GM18505 (cell line): ENCODE results near the gene EGFLAM.

Experiments
- ATAC-seq: cut with Tn5 transposase; IDR thresholded peaks from one replicate; pipeline ENCODE4 v1.9.1; 2021; ENCODE audit not compliant: unreplicated experiment
- POLR2A ChIP-seq: IDR thresholded peaks from 4 replicates; pipeline ENCODE4 v1.6.1; 2011; ENCODE audit warnings: borderline replicate concordance; ENCODE audit not compliant: insufficient read depth, insufficient read length; ENCODE audit errors: extremely low read depth

EGFLAM gene

DNA sequence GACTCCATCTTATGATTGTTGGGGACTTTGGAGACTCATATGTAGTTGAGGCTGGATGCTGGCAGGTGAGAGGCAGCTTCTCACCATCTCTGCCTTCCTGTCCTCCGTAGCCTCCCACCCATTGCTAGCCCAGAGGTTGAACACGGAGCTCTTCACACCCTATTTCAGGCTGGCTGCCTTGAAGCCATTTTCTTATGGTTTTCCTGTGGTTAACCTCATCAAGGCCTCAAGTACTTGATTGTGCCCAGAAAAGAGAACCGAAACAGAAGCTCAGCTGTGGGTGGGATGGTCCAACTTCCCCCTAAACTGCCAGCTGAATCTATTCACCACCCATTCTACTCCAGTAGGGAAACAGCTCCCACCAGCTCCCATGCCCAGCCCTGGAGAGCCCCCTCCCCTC lies 195.1 kb downstream of the EGFLAM start:
- ATAC-seq: peak; percentile 97
- no peak for TF ChIP-seq POLR2A

DNA sequence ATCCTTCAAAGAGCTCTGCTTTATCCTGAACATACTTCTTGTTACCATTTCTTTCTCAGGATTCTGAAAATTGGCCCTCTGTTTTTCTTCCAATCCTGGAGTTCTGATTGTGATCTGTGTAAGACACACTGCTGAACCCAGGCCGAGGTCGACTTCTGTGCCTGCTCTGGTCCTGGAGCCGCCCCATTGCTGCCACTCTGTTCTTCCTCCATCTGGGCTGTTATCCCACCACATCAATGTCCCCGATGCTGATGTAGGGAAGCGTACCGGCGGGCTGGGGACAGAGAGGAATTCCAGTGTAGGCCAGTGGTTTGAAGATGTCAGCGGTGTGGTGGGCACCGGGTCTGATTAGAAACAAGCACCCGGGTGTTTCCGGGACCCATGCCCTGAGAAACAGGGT lies 195.6 kb downstream of the EGFLAM start:
- peak; percentile 21 for ATAC-seq

DNA sequence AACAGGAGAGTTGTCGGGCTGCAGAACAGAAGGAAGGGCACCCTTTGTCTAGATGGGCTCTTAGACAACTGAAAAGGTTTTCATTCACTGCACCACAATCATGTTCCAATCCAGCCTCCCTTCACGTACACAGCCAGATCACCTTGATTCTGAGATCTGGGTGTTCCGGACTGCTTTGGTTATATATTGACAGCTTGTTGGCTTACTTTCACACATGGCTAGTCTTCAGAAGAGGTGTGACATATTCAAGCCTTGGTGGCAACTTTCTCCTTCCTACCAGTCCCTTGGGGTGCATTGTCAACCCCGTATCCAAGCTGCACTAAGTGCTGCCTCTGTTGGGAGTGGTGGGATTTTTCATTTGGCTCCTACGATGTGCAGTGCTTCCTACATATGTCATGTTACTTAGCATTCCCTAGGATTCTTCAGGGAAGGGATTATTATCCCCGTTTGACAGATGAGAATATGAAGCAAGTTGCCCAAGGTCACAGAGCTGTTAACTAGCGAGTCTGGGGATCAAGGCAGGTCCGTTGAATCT lies 197.5 kb downstream of the EGFLAM start:
- peak; percentile 40 for ATAC-seq
- no peak for TF ChIP-seq POLR2A

More for the DNA sequence above, 195.6 kb downstream of the EGFLAM start:
- no peak for TF ChIP-seq POLR2A

DNA sequence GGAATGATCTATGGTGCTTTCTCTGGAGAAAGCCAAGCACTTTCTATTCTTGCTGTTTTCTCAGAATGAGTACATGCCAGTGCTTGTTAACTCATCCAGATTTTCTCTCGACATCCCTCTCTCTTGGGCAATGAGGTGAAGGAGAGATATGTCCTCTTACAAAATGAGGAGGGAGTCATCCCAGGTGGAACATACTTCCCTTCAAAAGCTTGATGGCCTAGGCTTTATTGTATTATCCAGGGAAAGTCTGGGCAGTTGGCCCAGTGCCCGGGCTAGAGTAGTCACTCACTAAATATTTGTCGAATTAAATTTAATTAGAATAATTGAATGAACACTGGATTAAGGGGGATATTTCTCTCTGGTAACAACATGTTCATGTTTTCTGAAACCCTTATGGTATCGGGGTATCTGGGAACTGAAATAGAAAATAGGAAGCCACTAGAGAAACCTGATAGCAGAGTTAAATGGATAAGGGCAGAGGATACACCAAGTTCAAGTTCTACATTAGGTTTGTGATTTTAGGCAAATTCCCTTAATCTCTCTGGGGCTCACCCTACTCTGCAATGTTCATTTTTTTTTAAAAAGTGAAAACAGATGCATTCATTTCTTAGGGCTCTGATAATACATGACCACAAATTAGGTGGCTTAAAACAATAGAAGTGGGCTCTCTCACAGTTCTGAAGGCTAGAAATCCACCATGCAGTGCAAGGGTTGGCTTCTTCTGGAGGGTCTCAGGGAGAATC lies 198.5 kb downstream of the EGFLAM start:
- TF ChIP-seq POLR2A: no peak
- ATAC-seq: no peak

DNA sequence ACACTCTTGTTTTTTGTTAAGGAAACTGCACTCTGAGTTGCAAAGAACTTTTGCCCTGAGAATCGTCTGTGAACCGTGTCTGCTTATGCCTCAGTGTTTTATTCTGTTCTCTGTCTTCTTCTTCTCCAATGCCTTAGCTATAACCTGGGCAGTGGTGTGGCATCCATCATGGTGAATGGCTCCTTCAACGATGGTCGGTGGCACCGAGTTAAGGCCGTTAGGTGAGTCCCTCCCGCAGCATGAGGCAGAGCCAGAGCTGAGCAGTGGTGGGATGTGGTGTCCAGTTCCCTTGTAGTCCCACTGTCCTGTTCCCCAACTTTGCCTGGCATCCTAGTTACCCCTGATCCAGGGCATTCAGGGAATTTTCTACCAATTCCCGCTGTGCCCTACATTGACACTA lies 199.8 kb downstream of the EGFLAM start:
- TF ChIP-seq POLR2A: no peak
- no peak for ATAC-seq

DNA sequence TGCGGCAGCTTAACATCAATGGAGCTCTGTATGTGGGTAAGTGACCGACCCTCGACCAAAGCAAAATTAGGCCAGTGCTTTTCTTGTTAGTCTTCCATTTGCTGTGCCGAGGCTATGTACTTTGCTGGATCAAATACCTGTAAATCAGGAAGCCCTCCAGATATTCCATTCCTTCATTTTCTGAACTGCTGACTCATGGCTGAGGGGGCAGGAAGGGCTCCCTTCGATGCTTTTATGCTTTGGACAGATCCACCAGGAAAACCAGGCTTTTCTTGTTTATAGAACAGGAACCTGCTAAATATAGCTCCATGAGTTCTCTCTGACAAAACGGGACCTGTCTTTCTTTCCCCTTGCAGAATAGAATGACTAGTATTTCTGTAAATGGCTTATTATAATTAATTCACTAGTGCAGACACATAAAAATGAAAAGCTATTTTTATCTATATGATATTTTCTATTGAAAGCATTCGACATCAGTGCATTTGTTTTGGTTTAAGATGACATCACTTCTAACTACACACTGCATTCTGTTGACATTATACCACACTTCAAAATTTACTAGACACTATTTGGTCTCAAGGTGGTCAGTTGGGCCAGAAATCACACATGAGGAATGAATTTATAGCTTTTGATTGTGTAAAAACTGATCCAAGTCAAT lies 204.7 kb downstream of the EGFLAM start:
- no peak for TF ChIP-seq POLR2A
- ATAC-seq: no peak

DNA sequence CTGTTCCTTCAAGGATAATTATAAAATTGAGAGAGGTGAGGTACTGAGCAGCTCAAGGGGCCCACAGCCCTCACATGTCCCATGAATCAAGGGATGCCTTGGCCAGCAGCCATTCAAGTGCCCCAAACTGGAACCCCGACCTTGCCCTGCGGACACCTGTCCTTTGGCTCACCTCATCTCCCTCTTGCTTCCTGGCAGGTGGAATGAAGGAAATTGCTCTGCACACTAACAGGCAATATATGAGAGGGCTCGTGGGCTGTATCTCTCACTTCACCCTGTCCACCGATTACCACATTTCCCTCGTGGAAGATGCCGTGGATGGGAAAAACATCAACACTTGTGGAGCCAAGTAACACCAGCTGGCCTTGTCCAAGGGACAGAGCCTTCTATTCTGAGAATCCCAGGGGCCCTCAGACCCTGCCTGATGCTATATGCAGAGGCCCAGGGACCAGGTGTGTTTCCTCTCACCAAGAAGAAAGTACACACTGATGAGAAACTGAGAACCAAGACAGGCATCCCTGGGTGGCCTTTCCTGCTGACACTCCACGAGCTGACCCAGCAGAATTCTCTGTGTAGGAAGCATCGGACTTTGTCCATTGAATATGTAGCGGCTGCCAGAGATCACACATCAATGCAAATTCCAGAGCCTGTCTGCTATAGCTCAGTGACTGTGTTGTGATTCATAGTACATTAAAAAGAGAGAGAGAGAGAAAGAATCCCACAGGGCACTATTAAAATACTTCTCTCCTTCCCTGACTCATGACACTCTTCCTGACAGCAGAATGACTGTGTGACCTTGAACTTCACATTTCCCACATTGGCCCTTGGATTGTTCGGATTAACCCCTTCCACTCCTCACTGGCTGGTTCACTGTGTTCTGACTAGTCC lies 205.5 kb downstream of the EGFLAM start:
- no peak for TF ChIP-seq POLR2A
- ATAC-seq: no peak

DNA sequence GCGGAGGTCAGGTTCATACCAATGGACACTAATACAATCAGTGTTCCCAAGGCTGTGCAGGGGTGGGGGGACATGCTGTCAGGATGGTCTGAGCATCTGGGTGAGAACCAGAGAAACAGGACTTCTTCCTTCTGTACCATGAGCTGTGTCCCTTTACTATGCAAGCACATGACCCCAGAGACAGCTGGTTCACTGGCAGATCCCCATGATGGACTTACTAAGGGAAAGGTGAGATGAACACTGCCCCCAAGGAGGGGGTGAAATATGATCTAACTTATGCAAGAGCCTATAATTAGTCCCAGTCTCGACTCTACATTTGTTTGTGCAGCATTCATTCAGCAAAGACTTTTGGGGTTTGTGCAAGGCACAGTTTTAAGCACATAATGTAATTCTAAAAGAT lies 206.7 kb downstream of the EGFLAM start:
- no peak for TF ChIP-seq POLR2A
- ATAC-seq: no peak

DNA sequence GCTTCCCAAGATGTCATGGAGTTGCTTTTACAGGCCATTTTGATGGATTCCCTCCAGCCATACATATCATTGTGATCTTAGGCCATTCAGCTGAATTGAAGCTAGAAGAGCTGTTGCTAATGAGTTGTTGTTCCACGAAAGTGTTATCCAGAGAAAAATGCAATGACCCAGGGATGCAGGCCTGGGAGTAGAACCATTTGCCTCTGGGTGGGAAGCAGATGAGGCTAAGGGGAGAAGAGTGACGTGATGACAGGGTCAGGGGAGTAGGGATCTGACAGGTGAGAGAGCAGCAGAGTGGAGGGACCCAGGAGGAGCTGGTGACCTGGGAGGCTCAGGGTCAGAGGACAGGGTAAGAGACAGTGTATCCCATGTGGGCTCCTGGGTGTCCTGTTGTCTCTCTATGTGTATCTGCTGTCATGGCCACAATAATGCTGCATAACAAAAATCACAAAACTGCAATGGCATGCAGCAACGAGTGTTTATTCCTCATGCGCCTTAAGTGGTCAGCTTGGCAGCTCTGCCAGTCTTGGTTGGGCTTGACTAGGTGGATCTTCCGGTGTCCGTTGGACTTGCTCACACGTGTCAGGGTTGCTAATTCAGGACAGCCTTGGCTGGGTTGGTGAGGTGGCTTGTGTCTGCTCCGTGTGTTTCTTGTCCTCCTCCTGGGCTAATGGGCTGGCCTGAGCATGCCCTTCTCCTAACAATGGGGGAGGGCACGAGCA lies 207.5 kb downstream of the EGFLAM start:
- no peak for TF ChIP-seq POLR2A
- ATAC-seq: no peak

DNA sequence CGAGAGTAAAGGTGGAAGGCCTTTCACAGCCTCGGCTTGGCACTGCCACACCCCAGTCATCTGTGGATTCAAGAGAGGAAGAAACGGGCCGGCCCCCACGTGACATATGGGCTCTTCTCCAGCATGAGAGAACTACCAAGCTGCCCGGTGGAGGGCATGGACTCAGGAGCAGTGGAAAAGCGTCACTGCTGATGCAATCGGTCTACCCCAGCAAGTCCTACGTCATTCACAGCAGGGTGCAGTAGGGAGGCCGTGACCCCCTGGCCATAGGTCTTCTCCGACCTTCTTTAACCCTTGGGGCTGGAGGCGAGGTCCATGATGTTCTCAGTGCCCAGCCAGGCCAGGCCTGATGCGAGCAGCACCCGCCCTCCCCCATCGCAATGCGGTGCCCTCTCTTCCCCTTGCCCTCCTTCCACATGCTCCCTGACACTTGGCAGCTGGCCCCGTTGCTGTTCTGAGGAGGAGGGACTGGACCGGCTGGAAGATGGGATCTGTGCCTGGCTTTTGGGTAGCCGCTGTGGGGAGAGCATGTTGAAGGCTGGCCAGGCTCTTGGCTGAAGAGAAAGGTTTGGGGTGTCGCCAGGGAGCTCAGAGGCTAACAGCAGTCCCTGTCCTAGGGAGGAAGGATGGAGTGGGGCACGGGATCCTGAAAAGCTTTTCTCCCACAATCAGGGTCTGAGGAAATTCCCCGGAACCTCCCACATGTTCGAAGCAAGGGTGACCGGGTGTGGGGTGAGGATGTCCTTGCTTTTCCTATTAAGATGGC lies 208.2 kb downstream of the EGFLAM start:
- no peak for ATAC-seq
- TF ChIP-seq POLR2A: no peak

DNA sequence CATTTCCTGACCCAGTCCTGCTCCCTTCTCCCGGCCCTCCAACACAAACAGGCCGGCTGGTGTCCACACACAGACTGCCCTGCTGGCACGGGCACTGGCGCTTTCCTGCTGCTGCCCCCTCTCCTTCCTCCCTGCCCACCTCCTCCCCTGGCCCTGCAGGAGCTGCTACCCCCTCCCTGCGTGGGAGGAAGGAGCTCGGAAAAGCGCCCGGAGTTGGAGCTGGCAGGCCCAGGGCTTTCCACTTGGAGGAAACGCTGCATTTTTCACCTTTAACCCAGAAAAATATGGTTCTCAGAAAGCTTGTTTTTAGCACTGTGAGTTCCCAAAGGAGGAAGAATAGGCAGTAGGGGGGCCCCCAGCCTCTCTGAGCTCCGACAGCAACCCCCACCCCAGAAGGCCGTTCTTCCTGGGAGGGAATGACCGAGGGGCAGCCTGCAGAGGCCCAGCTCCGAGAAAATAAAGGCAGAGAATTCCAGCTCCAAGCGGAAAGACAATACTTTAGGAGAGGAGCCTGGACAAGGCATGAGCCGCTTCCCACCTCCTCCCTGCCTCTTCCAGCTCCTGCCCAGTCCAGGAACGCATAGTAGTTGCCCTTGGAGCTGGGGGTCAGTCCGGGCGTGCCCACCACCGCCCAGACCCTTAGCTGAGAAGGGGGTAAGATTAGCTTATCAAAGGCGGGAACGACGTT lies 209.1 kb downstream of the EGFLAM start:
- no peak for ATAC-seq
- no peak for TF ChIP-seq POLR2A
